Dermis microvascular lymphatic vessel endothelial cell (primary cell): ENCODE measurements around the gene AMER1. TPM values are rescaled to one million over a fixed set of nuclear protein-coding genes. Genes with fewer than 3 reads are reported as not detected.

ENCODE experiments used
- DNase-seq, 2 donors: peaks; one replicate each; pipeline versions ENCODE4 v3.0.0 to v3.0.0-alpha.2; 2010; ENCODE audit warnings: low read depth in 2 of 2
- total RNA-seq: library from RNA; depleted of rRNA; stranded (reverse); fragments of >200 nt; gene quantifications from 2 replicates; pipeline ENCODE4 v1.2.1, GENCODE V29; 2014

AMER1 gene
- total RNA-seq, 1 donor from 2014 or later = 0.77 TPM

DNA sequence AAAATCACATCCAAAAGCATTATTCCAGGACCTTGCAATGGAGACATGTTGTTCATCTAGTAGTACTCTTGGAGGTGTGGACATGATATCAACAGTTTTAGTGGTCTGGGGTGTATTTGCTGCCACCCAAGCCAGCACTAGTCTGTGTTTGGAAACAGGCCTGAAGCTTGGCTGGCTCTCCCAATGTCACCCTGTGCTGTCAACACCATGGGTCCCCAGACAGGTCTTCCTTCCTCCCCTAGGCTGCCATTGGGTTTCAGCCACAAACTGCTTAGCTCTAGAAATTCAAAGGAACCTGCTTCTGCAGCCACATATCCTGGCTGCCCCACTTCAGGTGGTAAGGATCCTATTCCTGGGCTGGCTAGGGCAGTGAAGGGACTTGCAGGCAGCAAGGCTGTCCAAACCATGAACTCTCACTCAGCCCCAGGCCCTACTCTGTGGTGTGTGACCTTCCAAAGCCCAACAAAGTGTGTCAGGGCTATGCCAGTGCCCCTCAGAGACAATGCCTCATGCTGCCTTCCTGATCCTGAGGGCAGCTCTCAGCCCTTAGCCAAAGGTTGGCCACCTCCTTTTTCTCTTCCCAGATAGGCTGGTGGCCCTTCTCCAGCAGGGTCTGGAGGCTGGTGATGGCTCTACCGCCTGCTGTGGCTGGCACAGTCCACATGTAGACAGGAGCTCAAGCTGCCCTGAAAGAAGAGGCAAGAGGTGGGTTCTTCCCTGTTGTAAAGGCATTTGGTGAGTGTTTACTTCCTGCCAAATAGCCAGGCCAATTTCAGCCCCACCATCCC, 18.3 kb downstream of the AMER1 start:
- no peak for DNase-seq

DNA sequence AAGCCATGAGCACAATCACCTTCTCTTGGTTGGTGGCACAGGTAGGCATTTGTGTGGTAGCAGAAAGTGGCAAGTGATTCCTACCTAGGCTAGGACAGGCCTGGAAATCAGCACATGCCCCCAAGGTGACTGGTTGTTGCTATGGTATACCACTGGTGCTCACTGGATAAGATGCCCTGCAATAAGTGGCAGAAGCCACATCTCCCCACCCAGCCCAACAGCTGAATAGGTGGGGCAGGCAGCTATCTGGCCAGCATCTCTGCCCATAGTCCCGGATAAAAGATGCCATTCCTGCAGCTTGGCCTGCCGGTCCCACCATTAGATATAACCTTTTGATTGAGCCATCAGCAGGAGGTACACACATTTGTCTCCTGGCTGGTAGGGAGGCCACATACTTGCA, 21.1 kb downstream of the AMER1 start:
- DNase-seq = no peak

DNA sequence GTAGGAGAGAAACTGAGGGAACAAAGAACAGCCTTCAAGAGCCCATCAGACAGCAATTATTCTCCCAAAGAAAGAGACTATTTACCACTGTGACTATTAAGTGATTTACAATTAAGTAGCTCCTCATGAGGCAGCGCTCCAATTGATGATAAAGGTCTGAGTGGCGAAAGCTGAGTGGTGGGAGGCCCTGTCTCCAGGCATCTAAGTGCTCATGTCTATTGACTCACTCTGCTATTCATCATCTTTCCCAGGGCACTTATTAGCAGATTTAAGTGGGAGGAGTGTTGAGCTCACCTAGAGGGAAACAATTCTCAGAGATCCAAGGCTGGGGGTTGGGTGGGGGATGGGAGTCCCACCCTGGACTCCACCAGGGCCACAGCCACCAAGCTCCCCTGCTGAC, 23.3 kb downstream of the AMER1 start:
- DNase-seq = no peak

DNA sequence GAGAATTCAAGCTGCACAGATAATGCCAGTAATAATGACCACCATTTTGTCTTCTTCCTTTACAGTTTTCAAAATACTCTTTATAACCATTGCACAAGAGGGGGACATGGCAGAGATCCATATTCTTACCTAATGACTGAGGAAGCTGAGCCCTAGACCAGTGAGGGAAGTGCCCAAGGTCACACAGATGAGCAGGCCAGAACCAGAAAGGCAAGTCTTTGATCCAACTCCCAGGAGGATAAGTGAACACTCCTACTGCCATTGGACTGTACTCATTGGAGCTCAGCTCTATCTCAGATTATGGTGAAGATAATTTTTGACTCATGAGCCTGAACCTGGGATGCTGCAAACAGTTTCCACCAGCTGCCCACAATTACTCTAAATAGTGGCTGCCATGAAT, 28.6 kb downstream of the AMER1 start:
- DNase-seq = no peak

DNA sequence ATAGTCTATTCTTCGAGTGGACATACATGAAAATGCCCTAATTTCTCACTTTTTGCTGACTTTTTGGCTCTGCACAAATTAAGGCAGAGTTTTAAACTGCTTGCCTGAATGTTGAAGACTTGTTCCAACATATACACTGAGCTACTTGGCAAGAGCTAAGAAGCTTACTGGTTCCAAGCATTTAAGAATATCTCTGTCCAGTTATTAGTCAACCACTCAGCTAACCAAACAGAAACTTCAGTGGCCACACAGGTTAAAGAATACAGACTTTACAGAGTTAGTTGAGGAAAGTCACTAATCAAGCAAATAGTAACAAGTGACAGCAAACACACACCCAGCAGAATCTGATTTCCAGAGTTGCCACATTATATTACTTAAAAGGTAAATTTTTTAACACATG, 35.5 kb downstream of the AMER1 start:
- no peak for DNase-seq

DNA sequence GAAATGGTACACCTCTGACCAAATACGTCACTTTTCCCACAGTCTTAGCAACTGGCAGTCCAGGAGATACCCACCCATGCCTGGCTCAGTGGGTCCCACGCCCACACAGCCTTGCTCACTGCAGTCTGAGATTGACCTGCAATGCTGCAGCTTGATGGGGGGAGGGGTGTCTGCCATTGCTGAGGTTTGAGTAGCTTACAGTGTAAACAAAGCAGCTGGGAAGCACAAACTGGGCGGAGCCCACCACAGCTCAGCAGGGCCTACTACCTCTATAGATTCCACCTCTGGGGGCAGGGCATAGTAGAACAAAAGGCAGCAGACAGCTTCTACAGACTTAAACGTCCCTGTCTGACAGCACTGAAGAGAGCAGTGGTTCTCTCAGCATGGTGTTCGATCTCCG, 52.7 kb downstream of the AMER1 start:
- no peak for DNase-seq

DNA sequence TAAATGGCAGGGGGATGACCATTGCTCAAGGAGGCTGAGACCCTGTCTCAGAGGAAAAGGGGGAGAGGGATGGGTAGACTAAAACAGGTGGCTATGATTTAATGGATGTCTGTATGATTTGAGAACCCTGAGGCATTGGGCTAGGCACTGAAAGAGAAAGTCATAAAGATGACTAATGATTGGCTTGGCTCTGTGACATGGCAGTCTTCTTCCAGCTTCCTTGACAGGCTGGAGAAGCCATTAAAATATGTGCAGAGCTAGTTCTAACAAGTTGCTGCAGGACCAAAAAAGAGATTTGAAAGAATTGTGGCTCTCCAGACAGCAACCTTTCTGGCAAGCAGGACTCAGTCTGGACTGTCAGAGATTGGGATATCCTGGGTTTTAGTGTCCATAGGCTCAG, 53.6 kb downstream of the AMER1 start:
- no peak for DNase-seq

DNA sequence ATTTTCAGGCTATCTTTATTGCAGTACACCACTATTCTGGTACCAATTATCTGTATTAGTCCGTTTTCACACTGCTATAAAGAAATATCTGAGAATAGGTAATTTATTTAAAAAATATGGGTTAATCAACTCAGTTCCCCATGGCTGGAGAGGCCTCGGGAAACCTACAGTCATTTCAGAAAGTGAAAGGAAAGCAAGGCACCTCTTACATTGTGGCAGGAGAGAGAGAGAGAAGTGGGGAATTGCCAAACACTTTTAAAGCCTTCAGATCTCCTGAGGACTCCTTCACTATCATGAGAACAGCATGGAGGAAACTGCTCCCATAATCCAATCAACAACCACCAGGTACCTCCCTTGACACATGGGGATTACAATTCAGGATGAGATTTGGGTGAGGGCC, 54.7 kb downstream of the AMER1 start:
- no peak for DNase-seq

Other genes starting within 250 kb of the AMER1 start
- gene ASB12, start 24.9 kb upstream of the AMER1 start, total RNA-seq = under 0.01 TPM in 1 of 2 replicates, not detected in the other
- gene MTMR8, start 189.7 kb upstream of the AMER1 start, total RNA-seq = 0.26 and 0.51 TPM in 2 replicates